IMR-90 (cell line): ENCODE data around the gene POLE3.

Experiments used
- BHLHE40 ChIP-seq: fragments of 150-350 bp; IDR thresholded peaks from 2 replicates; pipeline ENCODE4 v1.6.1; 2016; ENCODE audit warnings: mild to moderate bottlenecking, low read depth, low read length
- CEBPB ChIP-seq: IDR thresholded peaks from 2 replicates; pipeline ENCODE4 v1.6.1; 2012; ENCODE audit warnings: low read depth, low read length, improper control_type of control experiment
- MAFK ChIP-seq: IDR thresholded peaks from 2 replicates; pipeline ENCODE4 v1.6.1; 2012; ENCODE audit warnings: low read depth, low read length, improper control_type of control experiment
- MAZ ChIP-seq: IDR thresholded peaks from 2 replicates; pipeline ENCODE4 v1.6.1; 2012; ENCODE audit warnings: low read depth, mild to moderate bottlenecking, low read length, improper control_type of control experiment, moderate library complexity, borderline replicate concordance
- MXI1 ChIP-seq: IDR thresholded peaks from 2 replicates; pipeline ENCODE4 v1.6.1; 2012; ENCODE audit warnings: low read depth, mild to moderate bottlenecking, low read length, moderate library complexity, borderline replicate concordance
- NFE2L2 ChIP-seq: fragments of 150-350 bp; IDR thresholded peaks from 2 replicates; pipeline ENCODE4 v1.6.1; 2016; ENCODE audit warnings: low read depth, mild to moderate bottlenecking, low read length
- POLR2A ChIP-seq: IDR thresholded peaks from 2 replicates; pipeline ENCODE4 v1.6.1; 2012; ENCODE audit warnings: mild to moderate bottlenecking, low read depth, low read length
- RAD21 ChIP-seq: IDR thresholded peaks from 2 replicates; pipeline ENCODE4 v1.6.1; 2012; ENCODE audit warnings: low read length, improper control_type of control experiment
- RFX5 ChIP-seq: IDR thresholded peaks from 2 replicates; pipeline ENCODE4 v1.8.0; 2012; ENCODE audit warnings: low read depth, mild to moderate bottlenecking, low read length, moderate library complexity
- SMC3 ChIP-seq: fragments of 150-350 bp; IDR thresholded peaks from 2 replicates; pipeline ENCODE4 v1.6.1; 2016; ENCODE audit warnings: low read depth, mild to moderate bottlenecking, antibody characterized with exemption, low read length, moderate library complexity
- TF ChIP-seq, protein P1 (sequence below): conservative IDR thresholded peaks from 2 replicates; pipeline ENCODE4 v1.5.1; 2012; ENCODE audit warnings: mild to moderate bottlenecking, low read depth, low read length, improper control_type of control experiment
- TF ChIP-seq, protein P2 (sequence below): fragments of 150-350 bp; IDR thresholded peaks from 2 replicates; pipeline ENCODE4 v1.6.1; 2017; ENCODE audit warnings: mild to moderate bottlenecking, antibody characterized with exemption, low read length, low read depth
- TF ChIP-seq, protein P3 (sequence below): fragments of 150-350 bp; IDR thresholded peaks from 2 replicates; pipeline ENCODE4 v1.6.1; 2016; ENCODE audit warnings: low read depth, mild to moderate bottlenecking, low read length, moderate library complexity, borderline replicate concordance

DNA sequence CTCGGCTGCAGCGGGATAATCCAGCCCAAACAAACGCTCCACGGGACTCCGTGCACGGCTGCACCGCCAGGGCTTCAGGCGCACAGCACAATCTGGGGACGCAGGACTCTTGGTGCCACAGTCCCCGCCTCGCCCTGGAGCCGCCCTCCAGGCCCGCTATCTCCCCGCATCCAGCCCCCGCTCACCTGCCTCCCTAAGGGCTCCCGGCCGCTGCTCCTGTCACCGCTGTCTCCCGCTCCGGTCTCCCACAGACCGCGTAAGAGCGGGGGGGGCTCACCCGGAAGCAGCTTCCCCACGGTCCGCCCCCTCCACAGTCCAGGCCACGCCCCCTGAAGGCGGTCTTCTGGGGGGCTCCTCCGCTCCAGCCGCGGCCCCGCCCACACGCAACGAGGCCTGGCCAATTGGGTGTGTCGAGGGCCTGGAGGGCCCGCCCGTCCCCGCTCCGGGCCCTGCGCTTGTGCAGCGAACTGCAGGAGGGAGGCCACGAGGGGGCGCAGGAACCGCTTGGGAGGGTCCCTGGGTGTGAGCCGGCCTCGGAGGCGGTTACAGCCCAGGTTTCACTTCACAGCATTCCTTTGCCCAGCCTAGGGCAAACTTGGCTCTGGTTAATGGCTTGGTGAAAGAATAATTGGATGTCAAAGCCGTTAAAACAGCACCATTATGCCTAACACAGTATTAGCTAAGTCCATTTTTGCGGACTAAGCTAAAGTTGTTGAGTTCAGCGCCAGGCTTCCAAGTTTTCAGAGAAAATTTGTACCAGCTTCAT, 9.3 kb downstream of the POLE3 start, which contains the start of gene ALAD:
- peak; percentile 95 for TF ChIP-seq MAZ
- TF ChIP-seq, protein P1, sequence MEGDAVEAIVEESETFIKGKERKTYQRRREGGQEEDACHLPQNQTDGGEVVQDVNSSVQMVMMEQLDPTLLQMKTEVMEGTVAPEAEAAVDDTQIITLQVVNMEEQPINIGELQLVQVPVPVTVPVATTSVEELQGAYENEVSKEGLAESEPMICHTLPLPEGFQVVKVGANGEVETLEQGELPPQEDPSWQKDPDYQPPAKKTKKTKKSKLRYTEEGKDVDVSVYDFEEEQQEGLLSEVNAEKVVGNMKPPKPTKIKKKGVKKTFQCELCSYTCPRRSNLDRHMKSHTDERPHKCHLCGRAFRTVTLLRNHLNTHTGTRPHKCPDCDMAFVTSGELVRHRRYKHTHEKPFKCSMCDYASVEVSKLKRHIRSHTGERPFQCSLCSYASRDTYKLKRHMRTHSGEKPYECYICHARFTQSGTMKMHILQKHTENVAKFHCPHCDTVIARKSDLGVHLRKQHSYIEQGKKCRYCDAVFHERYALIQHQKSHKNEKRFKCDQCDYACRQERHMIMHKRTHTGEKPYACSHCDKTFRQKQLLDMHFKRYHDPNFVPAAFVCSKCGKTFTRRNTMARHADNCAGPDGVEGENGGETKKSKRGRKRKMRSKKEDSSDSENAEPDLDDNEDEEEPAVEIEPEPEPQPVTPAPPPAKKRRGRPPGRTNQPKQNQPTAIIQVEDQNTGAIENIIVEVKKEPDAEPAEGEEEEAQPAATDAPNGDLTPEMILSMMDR, result peak; percentile 98
- no peak for TF ChIP-seq MXI1
- TF ChIP-seq BHLHE40, result no peak
- TF ChIP-seq CEBPB, result no peak
- TF ChIP-seq RAD21, result peak; percentile 70
- no peak for TF ChIP-seq NFE2L2
- no peak for TF ChIP-seq POLR2A
- no peak for TF ChIP-seq RFX5
- TF ChIP-seq, protein P2, sequence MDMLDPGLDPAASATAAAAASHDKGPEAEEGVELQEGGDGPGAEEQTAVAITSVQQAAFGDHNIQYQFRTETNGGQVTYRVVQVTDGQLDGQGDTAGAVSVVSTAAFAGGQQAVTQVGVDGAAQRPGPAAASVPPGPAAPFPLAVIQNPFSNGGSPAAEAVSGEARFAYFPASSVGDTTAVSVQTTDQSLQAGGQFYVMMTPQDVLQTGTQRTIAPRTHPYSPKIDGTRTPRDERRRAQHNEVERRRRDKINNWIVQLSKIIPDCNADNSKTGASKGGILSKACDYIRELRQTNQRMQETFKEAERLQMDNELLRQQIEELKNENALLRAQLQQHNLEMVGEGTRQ, result peak; percentile 42; the same call in 1 of the 2 replicates
- TF ChIP-seq SMC3, result peak; percentile 79
- TF ChIP-seq, protein P3, sequence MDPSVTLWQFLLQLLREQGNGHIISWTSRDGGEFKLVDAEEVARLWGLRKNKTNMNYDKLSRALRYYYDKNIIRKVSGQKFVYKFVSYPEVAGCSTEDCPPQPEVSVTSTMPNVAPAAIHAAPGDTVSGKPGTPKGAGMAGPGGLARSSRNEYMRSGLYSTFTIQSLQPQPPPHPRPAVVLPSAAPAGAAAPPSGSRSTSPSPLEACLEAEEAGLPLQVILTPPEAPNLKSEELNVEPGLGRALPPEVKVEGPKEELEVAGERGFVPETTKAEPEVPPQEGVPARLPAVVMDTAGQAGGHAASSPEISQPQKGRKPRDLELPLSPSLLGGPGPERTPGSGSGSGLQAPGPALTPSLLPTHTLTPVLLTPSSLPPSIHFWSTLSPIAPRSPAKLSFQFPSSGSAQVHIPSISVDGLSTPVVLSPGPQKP, result no peak
- no peak for TF ChIP-seq MAFK
